DOHH2 (cell line): ENCODE data around the gene RANBP1.
"Not testable (repeated sequence)": the region's sequence is repeated elsewhere in the genome, so short reads cannot be mapped to it uniquely, and the experiment has no call there.

Experiments used
- H3F3A ChIP-seq: fragments of 200-600 bp; sonication (generic), shearing (Covaris generic); 2 replicates; pipeline ENCODE4 v1.6.0; 2016; ENCODE audit warnings: antibody characterized with exemption, mild to moderate bottlenecking; ENCODE audit not compliant: control insufficient read depth, insufficient read depth
- H3K27ac ChIP-seq: fragments of 200-600 bp; sonication (generic); 2 replicates; pipeline ENCODE4 v1.5.1; 2014; ENCODE audit warnings: low read depth, mild to moderate bottlenecking, low read length, moderate library complexity
- H3K27me3 ChIP-seq: fragments of 200-600 bp; sonication (generic); 2 replicates; pipeline ENCODE4 v1.6.1; 2014; ENCODE audit warnings: mild to moderate bottlenecking, low read length, mixed read lengths; ENCODE audit not compliant: control insufficient read depth
- H3K36me3 ChIP-seq: fragments of 200-600 bp; sonication (generic); 2 replicates; pipeline ENCODE4 v1.6.1; 2014; ENCODE audit warnings: mild to moderate bottlenecking, low read length, moderate library complexity, mixed read lengths; ENCODE audit not compliant: control insufficient read depth
- H3K4me1 ChIP-seq: fragments of 200-600 bp; sonication (generic); 2 replicates; pipeline ENCODE4 v1.6.1; 2014; ENCODE audit warnings: mild to moderate bottlenecking, low read length, mixed read lengths; ENCODE audit not compliant: control insufficient read depth
- H3K4me2 ChIP-seq: fragments of 200-600 bp; sonication (generic); 2 replicates; pipeline ENCODE4 v1.6.0; 2014; ENCODE audit warnings: mild to moderate bottlenecking, low read length, moderate library complexity
- H3K4me3 ChIP-seq: fragments of 200-600 bp; sonication (generic); 2 replicates; pipeline ENCODE4 v1.5.1; 2014; ENCODE audit warnings: mild to moderate bottlenecking, low read length, mixed read lengths
- H3K79me2 ChIP-seq: fragments of 200-600 bp; sonication (generic); 2 replicates; pipeline ENCODE4 v1.6.1; 2014; ENCODE audit warnings: mild to moderate bottlenecking, low read length, mixed read lengths; ENCODE audit not compliant: control insufficient read depth
- H3K9me2 ChIP-seq: fragments of 200-600 bp; sonication (generic); replicated peaks from 2 replicates; pipeline ENCODE4 v1.6.1; 2014; ENCODE audit warnings: mild to moderate bottlenecking, low read length, mixed read lengths; ENCODE audit not compliant: control insufficient read depth
- H3K9me3 ChIP-seq: fragments of 200-600 bp; sonication (generic); 2 replicates; pipeline ENCODE4 v1.6.1; 2014; ENCODE audit warnings: antibody characterized with exemption, low read length, mixed read lengths; ENCODE audit not compliant: control insufficient read depth, insufficient read depth
- H4K20me1 ChIP-seq: fragments of 200-600 bp; sonication (generic); 2 replicates; pipeline ENCODE4 v1.6.0; 2014; ENCODE audit warnings: low read depth, mild to moderate bottlenecking, antibody characterized with exemption, low read length, moderate library complexity; ENCODE audit not compliant: control insufficient read depth, insufficient read depth
- CTCF ChIP-seq: fragments of 200-600 bp; sonication (generic); IDR thresholded peaks from one replicate; pipeline ENCODE4 v1.5.1; 2014; ENCODE audit warnings: antibody characterized with exemption, mild to moderate bottlenecking, low read depth, low read length; ENCODE audit not compliant: poor library complexity, severe bottlenecking
- EZH2phosphoT487 ChIP-seq: fragments of 200-600 bp; sonication (generic); IDR thresholded peaks from 2 replicates; pipeline ENCODE4 v1.6.1; 2017; ENCODE audit warnings: borderline replicate concordance, mild to moderate bottlenecking, antibody characterized with exemption, low read length, moderate library complexity, mixed read lengths

The RANBP1 gene

GRCh38 chr22:20115691-20116375 lies at the start of gene RANBP1:
Gene RANBP1, plus strand, starts transcription at chr22:20116104. Its CDS starts 81 bp downstream, at chr22:20116185.
- H3K79me2 ChIP-seq: peaks cover 66% of the 10 kb centered on the region

GRCh38 chr22:20066617-20067383 lies 49.1 kb upstream of the RANBP1 start:
- no peak overlapping the region for H3K4me2 ChIP-seq
- TF ChIP-seq CTCF (no peak), EZH2phosphoT487 (no peak)
- no peaks in the 10 kb centered on the region for H3K9me3 ChIP-seq
- H4K20me1 ChIP-seq: no peaks in the 10 kb centered on the region
- no peaks in the 10 kb centered on the region for H3K79me2 ChIP-seq
- H3K27ac ChIP-seq: no peak overlapping the region
- H3K4me1 ChIP-seq: no peaks in the 10 kb centered on the region
- no peaks in the 10 kb centered on the region for H3F3A ChIP-seq
- H3K9me2 ChIP-seq: no peaks in the 10 kb centered on the region
- H3K4me3 ChIP-seq: no peak overlapping the region
- H3K36me3 ChIP-seq: no peaks in the 10 kb centered on the region
- no peaks in the 10 kb centered on the region for H3K27me3 ChIP-seq

More at GRCh38 chr22:20115691-20116375, at the start of gene RANBP1:
- Histone ChIP-seq H3K4me1 (peaks cover 36% of the 10 kb centered on the region), H3K27me3 (no peaks in the 10 kb centered on the region), H3K4me2 (peak within 1 kb of the TSS; percentile 85), H4K20me1 (peaks cover 12% of the 10 kb centered on the region), H3K9me2 (no peaks in the 10 kb centered on the region), H3K4me3 (peak within 1 kb of the TSS; percentile 99), H3K36me3 (peaks cover 89% of the 10 kb centered on the region), H3K27ac (peak within 1 kb of the TSS; percentile 50), H3F3A (peaks cover 3% of the 10 kb centered on the region), H3K9me3 (no peaks in the 10 kb centered on the region)
- TF ChIP-seq CTCF: no peak
- TF ChIP-seq EZH2phosphoT487: no peak

DNA sequence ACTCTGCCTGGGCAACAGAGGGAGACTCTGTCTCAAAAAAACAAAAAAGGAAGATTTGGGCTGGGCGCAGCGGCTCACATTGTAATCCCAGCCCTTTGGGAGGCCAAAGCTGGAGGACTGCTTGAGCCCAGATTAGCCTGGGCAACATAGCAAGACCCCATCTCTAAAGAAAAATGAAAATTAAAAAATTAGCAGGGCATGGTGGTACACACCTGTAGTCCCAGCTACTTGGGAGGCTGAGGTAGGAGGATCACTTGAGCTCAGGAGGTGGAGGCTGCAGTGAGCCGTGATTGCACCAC lies 48.6 kb upstream of the RANBP1 start:
- H3K36me3 ChIP-seq, H3K27me3 ChIP-seq, H3K79me2 ChIP-seq, H3F3A ChIP-seq, H3K4me2 ChIP-seq, H3K27ac ChIP-seq, H3K4me3 ChIP-seq, H3K9me3 ChIP-seq, H3K9me2 ChIP-seq, H3K4me1 ChIP-seq, H4K20me1 ChIP-seq: not testable (repeated sequence)

GRCh38 chr22:20068640-20069039 lies 47.3 kb upstream of the RANBP1 start:
- Histone ChIP-seq H3K4me2 (no peak overlapping the region), H3K27me3 (no peaks in the 10 kb centered on the region), H3K27ac (no peak overlapping the region), H4K20me1 (no peaks in the 10 kb centered on the region), H3K9me3 (no peaks in the 10 kb centered on the region), H3K4me1 (no peaks in the 10 kb centered on the region), H3F3A (no peaks in the 10 kb centered on the region), H3K79me2 (no peaks in the 10 kb centered on the region), H3K4me3 (no peak overlapping the region), H3K36me3 (no peaks in the 10 kb centered on the region), H3K9me2 (no peaks in the 10 kb centered on the region)
- TF ChIP-seq CTCF: no peak
- TF ChIP-seq EZH2phosphoT487: no peak
